SK-N-SH treated with all-trans-retinoic acid at 6 μM for 48 hours (cell line): ENCODE results near the gene IFT81.

Experiments used
- ATAC-seq: fragments of 200-7000 bp; cut with Tn5 transposase; 3 replicates; pipeline ENCODE4 v1.9.1; 2020; ENCODE audit warnings: mild to moderate bottlenecking, moderate library complexity
- ARNTL ChIP-seq: fragments of 450-650 bp; formaldehyde crosslinking; IDR thresholded peaks from 2 replicates; pipeline ENCODE4 v1.5.0; 2020; ENCODE audit warnings: low read depth, mild to moderate bottlenecking, moderate library complexity, borderline replicate concordance
- BACH2 ChIP-seq: fragments of 250-450 bp; sonication (Bioruptor Pico); IDR thresholded peaks from 2 replicates; pipeline ENCODE4 v1.9.0; 2021; ENCODE audit warnings: mild to moderate bottlenecking, borderline replicate concordance
- CSDC2 ChIP-seq: fragments of 250-450 bp; sonication (Bioruptor Pico); IDR thresholded peaks from 2 replicates; pipeline ENCODE4 v1.5.0; 2020; ENCODE audit warnings: mild to moderate bottlenecking, moderate library complexity
- CSRNP3 ChIP-seq: fragments of 250-450 bp; sonication (Bioruptor Pico); IDR thresholded peaks from 2 replicates; pipeline ENCODE4 v1.5.1; 2021; ENCODE audit warnings: mild to moderate bottlenecking, moderate library complexity
- ESRRG ChIP-seq: fragments of 250-450 bp; sonication (Bioruptor Pico); IDR thresholded peaks from 2 replicates; pipeline ENCODE4 v1.6.1; 2021; ENCODE audit warnings: mild to moderate bottlenecking
- GLIS3 ChIP-seq: fragments of 250-450 bp; sonication (Bioruptor Pico); IDR thresholded peaks from 2 replicates; pipeline ENCODE4 v1.5.0; 2020; ENCODE audit warnings: mild to moderate bottlenecking, moderate library complexity
- ISL1 ChIP-seq: fragments of 250-450 bp; sonication (Bioruptor Pico); IDR thresholded peaks from 2 replicates; pipeline ENCODE4 v2.1.2; 2022; ENCODE audit warnings: mild to moderate bottlenecking, moderate library complexity
- PATZ1 ChIP-seq: fragments of 250-450 bp; sonication (Bioruptor Pico); IDR thresholded peaks from 2 replicates; pipeline ENCODE4 v1.8.0; 2020; ENCODE audit warnings: mild to moderate bottlenecking, moderate library complexity, borderline replicate concordance
- POU6F1 ChIP-seq: fragments of 250-450 bp; sonication (Bioruptor Pico); IDR thresholded peaks from 2 replicates; pipeline ENCODE4 v1.8.0; 2021; ENCODE audit warnings: low read depth, mild to moderate bottlenecking, moderate library complexity, borderline replicate concordance
- RARB ChIP-seq: fragments of 250-450 bp; sonication (Bioruptor Pico); IDR thresholded peaks from 2 replicates; pipeline ENCODE4 v1.8.0; 2021; ENCODE audit warnings: mild to moderate bottlenecking, moderate library complexity
- SNAI2 ChIP-seq: fragments of 250-450 bp; sonication (Bioruptor Pico); IDR thresholded peaks from 2 replicates; pipeline ENCODE4 v1.5.0; 2020; ENCODE audit warnings: mild to moderate bottlenecking, moderate library complexity
- TOX ChIP-seq: fragments of 250-450 bp; sonication (Bioruptor Pico); IDR thresholded peaks from 2 replicates; pipeline ENCODE4 v1.8.0; 2021; ENCODE audit warnings: mild to moderate bottlenecking, moderate library complexity, borderline replicate concordance
- ZC3H10 ChIP-seq: fragments of 250-450 bp; sonication (Bioruptor Pico); IDR thresholded peaks from 2 replicates; pipeline ENCODE4 v1.5.1; 2021; ENCODE audit warnings: mild to moderate bottlenecking, moderate library complexity
- ZFP3 ChIP-seq: fragments of 250-450 bp; sonication (Bioruptor Pico); IDR thresholded peaks from 2 replicates; pipeline ENCODE4 v1.5.0; 2020; ENCODE audit warnings: mild to moderate bottlenecking, moderate library complexity
- ZFP30 ChIP-seq: fragments of 450-650 bp; formaldehyde crosslinking; IDR thresholded peaks from 2 replicates; pipeline ENCODE4 v1.5.0; 2022; ENCODE audit warnings: mild to moderate bottlenecking, moderate library complexity
- ZNF565 ChIP-seq: fragments of 450-650 bp; formaldehyde crosslinking; conservative IDR thresholded peaks from 2 replicates; pipeline ENCODE4 v1.5.0; 2020; ENCODE audit warnings: low read depth, mild to moderate bottlenecking, moderate library complexity
- ZNF70 ChIP-seq: fragments of 450-650 bp; formaldehyde crosslinking; IDR thresholded peaks from 2 replicates; pipeline ENCODE4 v1.5.0; 2020; ENCODE audit warnings: mild to moderate bottlenecking, moderate library complexity
- ZNF8 ChIP-seq: fragments of 450-650 bp; formaldehyde crosslinking; IDR thresholded peaks from 2 replicates; pipeline ENCODE4 v1.5.0; 2020; ENCODE audit warnings: mild to moderate bottlenecking, moderate library complexity
- TF ChIP-seq, protein P1 (sequence below): fragments of 250-450 bp; sonication (Bioruptor Pico); IDR thresholded peaks from 2 replicates; pipeline ENCODE4 v1.5.1; 2020; ENCODE audit warnings: low read depth, mild to moderate bottlenecking, moderate library complexity
- TF ChIP-seq, protein P2 (sequence below): fragments of 250-450 bp; sonication (Bioruptor Pico); IDR thresholded peaks from 2 replicates; pipeline ENCODE4 v1.5.0; 2020; ENCODE audit warnings: mild to moderate bottlenecking, moderate library complexity

Gene IFT81

DNA sequence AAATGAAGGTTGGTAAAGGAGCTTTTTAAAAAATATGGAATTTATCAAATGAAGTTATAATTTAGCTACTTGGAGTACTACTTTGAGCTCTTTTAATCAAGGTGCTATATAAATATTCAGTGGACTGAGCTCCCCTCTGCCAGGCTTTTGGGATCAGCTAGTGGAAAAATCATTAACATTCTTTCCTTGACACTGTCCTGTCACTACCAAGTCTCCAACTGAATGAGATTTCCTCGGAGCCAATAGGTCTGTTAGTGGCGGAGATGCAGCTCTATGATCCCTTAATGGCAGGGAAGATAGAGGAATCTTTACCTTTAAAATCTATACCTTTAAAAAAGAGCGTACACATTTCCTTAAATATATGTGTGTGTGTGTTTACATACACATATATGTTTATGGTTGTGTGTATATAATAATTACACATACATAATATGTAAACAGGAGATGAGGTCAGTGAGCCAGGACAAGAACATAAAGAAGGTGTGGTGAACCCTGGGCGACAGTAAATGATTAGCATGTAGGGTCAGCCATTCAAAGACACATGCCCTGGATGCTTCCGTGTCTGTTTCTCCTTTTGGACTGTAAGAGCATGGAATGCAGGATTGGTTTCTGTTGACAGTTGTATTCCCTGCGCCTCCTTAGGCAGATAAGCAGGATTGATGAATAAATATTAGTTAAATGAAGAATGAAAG, 109.2 kb downstream of the IFT81 start:
- ATAC-seq = no peak
- TF ChIP-seq ZNF8 (CRISPR knock-in tag) (no peak), PATZ1 (CRISPR knock-in tag) (no peak), ZFP3 (no peak), BACH2 (CRISPR knock-in tag) (no peak), CSDC2 (no peak), ZFP30 (CRISPR knock-in tag) (no peak), RARB (no peak), ESRRG (CRISPR knock-in tag) (no peak), TOX (CRISPR knock-in tag) (no peak), POU6F1 (CRISPR knock-in tag) (no peak), ZNF70 (CRISPR knock-in tag) (no peak), SNAI2 (no peak)

GRCh38 chr12:110234331-110234751, 110.2 kb downstream of the IFT81 start:
- no peak for ATAC-seq
- TF ChIP-seq BACH2 (CRISPR knock-in tag) = no peak
- TF ChIP-seq, all 23 proteins: peak for 0

- TF ChIP-seq, protein P1, sequence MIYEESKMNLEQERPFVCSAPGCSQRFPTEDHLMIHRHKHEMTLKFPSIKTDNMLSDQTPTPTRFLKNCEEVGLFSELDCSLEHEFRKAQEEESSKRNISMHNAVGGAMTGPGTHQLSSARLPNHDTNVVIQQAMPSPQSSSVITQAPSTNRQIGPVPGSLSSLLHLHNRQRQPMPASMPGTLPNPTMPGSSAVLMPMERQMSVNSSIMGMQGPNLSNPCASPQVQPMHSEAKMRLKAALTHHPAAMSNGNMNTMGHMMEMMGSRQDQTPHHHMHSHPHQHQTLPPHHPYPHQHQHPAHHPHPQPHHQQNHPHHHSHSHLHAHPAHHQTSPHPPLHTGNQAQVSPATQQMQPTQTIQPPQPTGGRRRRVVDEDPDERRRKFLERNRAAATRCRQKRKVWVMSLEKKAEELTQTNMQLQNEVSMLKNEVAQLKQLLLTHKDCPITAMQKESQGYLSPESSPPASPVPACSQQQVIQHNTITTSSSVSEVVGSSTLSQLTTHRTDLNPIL (CRISPR knock-in tag) = no peak
- ATAC-seq = no peak
These were observed 110.6 kb downstream of the IFT81 start for GRCh38 chr12:110234755-110235154.

DNA sequence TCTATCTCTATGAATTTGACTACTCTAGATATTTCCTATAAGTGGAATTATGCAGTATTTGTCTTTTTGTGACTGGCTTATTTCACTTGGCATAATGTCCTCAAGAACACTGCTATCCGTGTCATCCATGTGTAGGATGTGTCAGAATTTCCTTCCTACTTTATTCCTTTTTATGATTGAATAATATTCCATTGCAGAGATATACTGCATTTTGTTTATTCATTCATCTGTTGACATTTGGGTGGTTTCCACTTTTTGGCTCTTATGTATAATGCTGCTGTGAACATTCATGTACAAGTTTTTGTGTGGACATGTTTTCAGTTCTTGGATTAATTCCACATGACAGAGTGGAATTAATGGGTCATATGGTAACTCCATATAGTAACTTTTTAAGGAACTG, 111.2 kb downstream of the IFT81 start:
- no peak for ATAC-seq

GRCh38 chr12:110243227-110243626, 119.1 kb downstream of the IFT81 start:
- no peak for ATAC-seq
- TF ChIP-seq ARNTL (CRISPR knock-in tag) = no peak
- no peak for TF ChIP-seq ESRRG (CRISPR knock-in tag)
- TF ChIP-seq, protein P2, sequence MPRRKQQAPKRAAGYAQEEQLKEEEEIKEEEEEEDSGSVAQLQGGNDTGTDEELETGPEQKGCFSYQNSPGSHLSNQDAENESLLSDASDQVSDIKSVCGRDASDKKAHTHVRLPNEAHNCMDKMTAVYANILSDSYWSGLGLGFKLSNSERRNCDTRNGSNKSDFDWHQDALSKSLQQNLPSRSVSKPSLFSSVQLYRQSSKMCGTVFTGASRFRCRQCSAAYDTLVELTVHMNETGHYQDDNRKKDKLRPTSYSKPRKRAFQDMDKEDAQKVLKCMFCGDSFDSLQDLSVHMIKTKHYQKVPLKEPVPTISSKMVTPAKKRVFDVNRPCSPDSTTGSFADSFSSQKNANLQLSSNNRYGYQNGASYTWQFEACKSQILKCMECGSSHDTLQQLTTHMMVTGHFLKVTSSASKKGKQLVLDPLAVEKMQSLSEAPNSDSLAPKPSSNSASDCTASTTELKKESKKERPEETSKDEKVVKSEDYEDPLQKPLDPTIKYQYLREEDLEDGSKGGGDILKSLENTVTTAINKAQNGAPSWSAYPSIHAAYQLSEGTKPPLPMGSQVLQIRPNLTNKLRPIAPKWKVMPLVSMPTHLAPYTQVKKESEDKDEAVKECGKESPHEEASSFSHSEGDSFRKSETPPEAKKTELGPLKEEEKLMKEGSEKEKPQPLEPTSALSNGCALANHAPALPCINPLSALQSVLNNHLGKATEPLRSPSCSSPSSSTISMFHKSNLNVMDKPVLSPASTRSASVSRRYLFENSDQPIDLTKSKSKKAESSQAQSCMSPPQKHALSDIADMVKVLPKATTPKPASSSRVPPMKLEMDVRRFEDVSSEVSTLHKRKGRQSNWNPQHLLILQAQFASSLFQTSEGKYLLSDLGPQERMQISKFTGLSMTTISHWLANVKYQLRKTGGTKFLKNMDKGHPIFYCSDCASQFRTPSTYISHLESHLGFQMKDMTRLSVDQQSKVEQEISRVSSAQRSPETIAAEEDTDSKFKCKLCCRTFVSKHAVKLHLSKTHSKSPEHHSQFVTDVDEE (CRISPR knock-in tag) = no peak
- no peak for TF ChIP-seq ISL1
- TF ChIP-seq SNAI2 = no peak
- TF ChIP-seq CSRNP3 (CRISPR knock-in tag) = no peak
- no peak for TF ChIP-seq ZNF565 (CRISPR knock-in tag)
- TF ChIP-seq CSDC2 = no peak
- no peak for TF ChIP-seq ZC3H10 (CRISPR knock-in tag)
- TF ChIP-seq BACH2 (CRISPR knock-in tag) = no peak
- TF ChIP-seq, protein P1 (CRISPR knock-in tag) = no peak
- no peak for TF ChIP-seq ZFP3

More for the DNA sequence above, 111.2 kb downstream of the IFT81 start:
- no peak for TF ChIP-seq GLIS3 (CRISPR knock-in tag)
- TF ChIP-seq ZFP3 = no peak
- TF ChIP-seq RARB = no peak
- no peak for TF ChIP-seq CSRNP3 (CRISPR knock-in tag)
- no peak for TF ChIP-seq ZFP30 (CRISPR knock-in tag)
